Tibial nerve (tissue), 4 donors: ENCODE results near the gene LRP8. TPM values are rescaled to one million over a fixed set of nuclear protein-coding genes. Genes with fewer than 3 reads are reported as not detected.
A peak's percentile ranks its signal among the peaks of the same experiment; 100 is the strongest.

Source experiments
- DNase-seq, 2 donors: peaks; one replicate each; pipeline ENCODE4 v3.0.0-alpha.2; 2019; ENCODE audit warnings: low spot score in 2 of 2
- H3K27ac ChIP-seq, 4 donors: fragments of 200-600 bp; sonication (generic) in 3 of 4; one replicate each; pipeline ENCODE4 v1.5.1; 2017 to 2019; ENCODE audit warnings: mild to moderate bottlenecking in 1 of 4
- H3K27me3 ChIP-seq, 2 donors: fragments of 200-600 bp; sonication (generic) in 1 of 2; one replicate each; pipeline versions ENCODE4 v1.5.1 to v1.6.0; 2017 to 2019
- H3K36me3 ChIP-seq, 3 donors: fragments of 200-600 bp; sonication (generic); one replicate each; pipeline ENCODE4 v1.5.1; 2018 to 2019
- H3K4me1 ChIP-seq, 4 donors: fragments of 200-600 bp; sonication (generic) in 3 of 4; one replicate each; pipeline ENCODE4 v1.5.1; 2017 to 2019
- H3K4me3 ChIP-seq, 4 donors: fragments of 200-600 bp; sonication (generic) in 3 of 4; one replicate each; pipeline ENCODE4 v1.5.1; 2017 to 2019; ENCODE audit warnings: mild to moderate bottlenecking in 1 of 4, moderate library complexity in 1 of 4
- H3K9me3 ChIP-seq, 4 donors: fragments of 200-600 bp; sonication (generic) in 3 of 4; one replicate each; pipeline ENCODE4 v1.5.1; 2017 to 2019
- CTCF ChIP-seq, 5 experiments: fragments of 200-600 bp in 3 of 5; fragments of 450-650 bp in 2 of 5; sonication (generic) in 3 of 5; IDR thresholded peaks; one replicate each; pipeline ENCODE4 v1.5.1; 2016 to 2019; ENCODE audit warnings: antibody characterized with exemption in 5 of 5, mild to moderate bottlenecking in 3 of 5, moderate library complexity in 2 of 5
- EP300 ChIP-seq, 2 donors: sonication (generic); formaldehyde crosslinking; IDR thresholded peaks; one replicate each; pipeline ENCODE4 v1.6.1; 2017; ENCODE audit warnings: antibody characterized with exemption in 2 of 2, mild to moderate bottlenecking in 1 of 2
- POLR2A ChIP-seq, 2 donors: fragments of 450-650 bp; IDR thresholded peaks; one replicate each; pipeline ENCODE4 v1.6.1; 2017; ENCODE audit warnings: antibody characterized with exemption in 2 of 2, mild to moderate bottlenecking in 2 of 2, moderate library complexity in 2 of 2
- WGBS, 2 donors: methylation state at CpG; one replicate each; pipeline ENCODE4 v1.1.5; 2018; 5-methylcytosine and 5-hydroxymethylcytosine counted together
- total RNA-seq, 4 donors: library from RNA; depleted of rRNA; stranded (reverse); fragments of >200 nt; gene quantifications; one replicate each; pipeline ENCODE4 v1.1.0, GENCODE V29; 2016

LRP8 gene
- total RNA-seq: 10 to 100 TPM in 1 of 4 donors, 1 to 10 TPM in 3; 2.2 to 15.0 (median 2.5) TPM

GRCh38 chr1:53328009-53328461 lies at the start of gene LRP8:
Gene LRP8, minus strand, starts transcription at chr1:53328070. Its CDS starts 158 bp downstream, at chr1:53327912.
- 2% methylated on average over 12 to 47 of the region's 47 CpGs for WGBS, 2 donors
- H3K27ac ChIP-seq: peak within 1 kb of the TSS in 2 of 4 donors; percentile 29 to 50
- peak; percentile 21 to 30 for DNase-seq

GRCh38 chr1:53377438-53377841 lies 49.6 kb upstream of the LRP8 start:
- DNase-seq: no peak
- H3K27ac ChIP-seq: no peak overlapping the region
- WGBS, 2 donors: 88 to 92% methylated on average over 12 to 13 of the region's 13 CpGs
- H3K27me3 ChIP-seq: peaks cover 0 to 7% of the 10 kb centered on the region in 2 donors
- no peak overlapping the region for H3K4me3 ChIP-seq
- no peaks in the 10 kb centered on the region for H3K9me3 ChIP-seq
- no peaks in the 10 kb centered on the region for H3K4me1 ChIP-seq
- no peak for TF ChIP-seq EP300 (IDR thresholded peaks at IDR 0.05)
- TF ChIP-seq POLR2A (IDR thresholded peaks at IDR 0.05): no peak
- TF ChIP-seq CTCF (IDR thresholded peaks at IDR 0.05): no peak
- no peaks in the 10 kb centered on the region for H3K36me3 ChIP-seq

More at GRCh38 chr1:53328009-53328461, at the start of gene LRP8:
- H3K36me3 ChIP-seq: no peaks in the 10 kb centered on the region
- H3K4me1 ChIP-seq: peaks cover 0 to 28% (median 18%) of the 10 kb centered on the region in 4 donors
- no peaks in the 10 kb centered on the region for H3K9me3 ChIP-seq
- H3K4me3 ChIP-seq: peak within 1 kb of the TSS; percentile 72 to 90 (median 76)
- TF ChIP-seq EP300 (IDR thresholded peaks at IDR 0.05) (no peak), POLR2A (IDR thresholded peaks at IDR 0.05) (no peak), CTCF (IDR thresholded peaks at IDR 0.05) (no peak)
- no peaks in the 10 kb centered on the region for H3K27me3 ChIP-seq

- TF ChIP-seq POLR2A (IDR thresholded peaks at IDR 0.05) (no peak), CTCF (IDR thresholded peaks at IDR 0.05) (no peak), EP300 (IDR thresholded peaks at IDR 0.05) (no peak)
- H3K36me3 ChIP-seq: no peaks in the 10 kb centered on the region
- H3K27ac ChIP-seq: no peak overlapping the region
- no peak for DNase-seq
- peaks cover 0 to 7% of the 10 kb centered on the region in 2 donors for H3K27me3 ChIP-seq
- H3K4me1 ChIP-seq: no peaks in the 10 kb centered on the region
- 73 to 75% methylated on average over 14 of the region's 14 CpGs for WGBS, 2 donors
- H3K4me3 ChIP-seq: no peak overlapping the region
- H3K9me3 ChIP-seq: no peaks in the 10 kb centered on the region
Measured at GRCh38 chr1:53376742-53377437, 49.0 kb upstream of the LRP8 start.

- TF ChIP-seq POLR2A (IDR thresholded peaks at IDR 0.05): no peak
- TF ChIP-seq EP300 (IDR thresholded peaks at IDR 0.05): no peak
- no peak for TF ChIP-seq CTCF (IDR thresholded peaks at IDR 0.05)
- no peak for DNase-seq
- WGBS, 2 donors: 28 to 30% methylated on average over 12 to 14 of the region's 14 CpGs
- H3K4me3 ChIP-seq: no peak overlapping the region
- H3K4me1 ChIP-seq: no peaks in the 10 kb centered on the region
- H3K9me3 ChIP-seq: no peaks in the 10 kb centered on the region
- no peak overlapping the region for H3K27ac ChIP-seq
- no peaks in the 10 kb centered on the region for H3K36me3 ChIP-seq
- H3K27me3 ChIP-seq: peaks cover 0 to 7% of the 10 kb centered on the region in 2 donors
Measured at GRCh38 chr1:53376041-53376461, 48.2 kb upstream of the LRP8 start.

GRCh38 chr1:53375440-53375839 lies 47.6 kb upstream of the LRP8 start:
- Histone ChIP-seq H3K27me3 (peaks cover 0 to 3% of the 10 kb centered on the region in 2 donors), H3K4me3 (no peak overlapping the region), H3K27ac (no peak overlapping the region), H3K9me3 (no peaks in the 10 kb centered on the region), H3K4me1 (no peaks in the 10 kb centered on the region), H3K36me3 (no peaks in the 10 kb centered on the region)
- no peak for TF ChIP-seq CTCF (IDR thresholded peaks at IDR 0.05)
- no peak for TF ChIP-seq POLR2A (IDR thresholded peaks at IDR 0.05)
- no peak for TF ChIP-seq EP300 (IDR thresholded peaks at IDR 0.05)
- no peak for DNase-seq
- 68 to 71% methylated on average over 13 of the region's 13 CpGs for WGBS, 2 donors
